Measurements from ENCODE around the gene DHFR2.
"Not testable (repeated sequence)": the region's sequence is repeated elsewhere in the genome, so short reads cannot be mapped to it uniquely, and the experiment has no call there.

The DHFR2 gene

DNA sequence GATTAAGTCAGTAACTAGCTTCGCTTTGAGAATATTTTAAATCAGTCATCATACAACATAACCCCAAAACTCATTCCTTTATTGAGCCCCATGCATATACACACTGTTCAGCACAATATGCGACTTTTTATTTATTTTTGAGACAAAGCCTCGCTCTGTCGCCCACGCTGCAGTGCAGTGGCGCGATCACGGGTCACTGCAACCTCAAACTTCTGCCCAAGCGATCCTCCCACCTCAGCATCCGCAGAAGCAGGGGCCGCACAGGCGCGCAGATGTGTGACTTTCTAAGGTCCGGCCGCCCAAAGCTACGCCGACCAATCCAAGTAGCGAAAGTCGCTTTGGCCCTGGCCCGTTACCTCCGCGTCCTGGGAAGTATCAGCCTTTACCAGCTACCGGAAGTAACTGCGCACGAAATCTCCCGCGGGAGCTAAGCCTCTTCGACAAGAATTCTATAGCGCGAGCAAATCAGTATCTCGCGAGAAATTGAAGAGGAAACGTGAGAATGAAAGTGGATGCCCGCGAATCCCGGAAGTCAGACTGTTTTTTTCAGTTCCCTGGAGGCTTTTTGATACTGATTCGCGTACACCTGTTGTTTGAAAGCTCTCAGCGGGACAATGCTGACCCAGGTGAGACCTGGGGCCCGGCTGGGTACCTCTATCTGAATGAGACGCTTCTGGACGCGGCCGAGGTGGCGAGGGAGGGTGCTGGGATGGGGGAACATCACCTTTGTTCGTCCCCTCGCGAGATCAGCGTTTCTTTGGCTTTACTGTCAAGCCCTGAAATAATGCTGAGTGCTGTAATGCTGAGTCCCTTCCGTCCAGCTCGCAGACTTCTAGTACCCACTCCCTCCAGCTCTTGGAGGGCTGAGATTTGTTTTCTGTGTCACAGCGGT lies at the start of gene DHFR2, which contains the start of gene NSUN3:
Gene DHFR2 (minus strand): TSS at position 404 of the 892 bp plus-strand sequence. CDS start 1,405 bp downstream, outside the sequence.
Gene NSUN3 (plus strand): TSS at position 549 of the 892 bp plus-strand sequence. CDS start 66 bp downstream, at position 615.
- DNase-seq (ENCODE audit: low read depth): peak; percentile 97
- TF ChIP-seq, protein P1, sequence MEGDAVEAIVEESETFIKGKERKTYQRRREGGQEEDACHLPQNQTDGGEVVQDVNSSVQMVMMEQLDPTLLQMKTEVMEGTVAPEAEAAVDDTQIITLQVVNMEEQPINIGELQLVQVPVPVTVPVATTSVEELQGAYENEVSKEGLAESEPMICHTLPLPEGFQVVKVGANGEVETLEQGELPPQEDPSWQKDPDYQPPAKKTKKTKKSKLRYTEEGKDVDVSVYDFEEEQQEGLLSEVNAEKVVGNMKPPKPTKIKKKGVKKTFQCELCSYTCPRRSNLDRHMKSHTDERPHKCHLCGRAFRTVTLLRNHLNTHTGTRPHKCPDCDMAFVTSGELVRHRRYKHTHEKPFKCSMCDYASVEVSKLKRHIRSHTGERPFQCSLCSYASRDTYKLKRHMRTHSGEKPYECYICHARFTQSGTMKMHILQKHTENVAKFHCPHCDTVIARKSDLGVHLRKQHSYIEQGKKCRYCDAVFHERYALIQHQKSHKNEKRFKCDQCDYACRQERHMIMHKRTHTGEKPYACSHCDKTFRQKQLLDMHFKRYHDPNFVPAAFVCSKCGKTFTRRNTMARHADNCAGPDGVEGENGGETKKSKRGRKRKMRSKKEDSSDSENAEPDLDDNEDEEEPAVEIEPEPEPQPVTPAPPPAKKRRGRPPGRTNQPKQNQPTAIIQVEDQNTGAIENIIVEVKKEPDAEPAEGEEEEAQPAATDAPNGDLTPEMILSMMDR (IDR thresholded peaks at IDR 0.05; ENCODE audit: low read depth, low read length, missing control alignments): no peak
- peak within 1 kb of the TSS; percentile 80 for H3K4me3 ChIP-seq (ENCODE audit: low read depth, low read length)

DNA sequence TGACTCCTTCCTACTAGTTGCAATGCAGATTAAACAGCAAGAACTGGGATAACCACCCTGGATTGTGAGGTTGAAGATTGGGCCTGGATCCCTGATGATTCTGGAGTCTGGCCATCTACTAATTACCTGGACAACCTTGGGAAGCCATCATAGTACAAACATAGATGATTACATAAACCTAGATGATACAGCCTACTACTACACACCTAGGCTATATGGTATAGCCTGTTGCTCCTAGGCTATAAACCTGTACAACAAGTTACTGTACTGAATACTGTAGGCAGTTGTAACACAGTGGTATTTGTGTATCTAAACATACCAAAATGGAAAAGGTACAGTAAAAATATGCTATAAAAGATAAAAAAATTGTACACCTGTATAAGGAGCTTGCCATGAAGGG lies 48.1 kb upstream of the DHFR2 start:
- no peak for DNase-seq (ENCODE audit: low read depth)
- TF ChIP-seq, protein P1 (IDR thresholded peaks at IDR 0.05; ENCODE audit: low read depth, low read length, missing control alignments): no peak
- H3K4me3 ChIP-seq (ENCODE audit: low read depth, low read length): no peak overlapping the region

DNA sequence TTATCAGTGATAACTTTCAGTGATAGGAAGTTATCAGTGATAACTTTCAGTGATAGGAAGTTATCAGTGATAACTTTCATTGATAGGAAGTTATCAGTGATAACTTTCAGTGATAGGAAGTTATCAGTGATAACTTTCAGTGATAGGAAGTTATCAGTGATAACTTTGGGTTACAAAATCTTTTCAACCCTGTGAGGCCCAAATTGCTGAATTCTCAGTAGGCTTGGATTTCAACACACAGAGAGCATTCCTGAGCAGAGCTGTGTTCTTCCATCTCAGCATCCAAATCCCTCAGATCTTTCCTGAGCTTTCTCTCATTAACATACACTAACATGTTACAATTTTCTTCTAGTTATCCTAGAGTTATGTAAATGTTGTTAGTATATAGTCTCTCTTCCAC lies 47.5 kb upstream of the DHFR2 start:
- H3K4me3 ChIP-seq (ENCODE audit: low read depth, low read length); DNase-seq (ENCODE audit: low read depth): not testable (repeated sequence)

DNA sequence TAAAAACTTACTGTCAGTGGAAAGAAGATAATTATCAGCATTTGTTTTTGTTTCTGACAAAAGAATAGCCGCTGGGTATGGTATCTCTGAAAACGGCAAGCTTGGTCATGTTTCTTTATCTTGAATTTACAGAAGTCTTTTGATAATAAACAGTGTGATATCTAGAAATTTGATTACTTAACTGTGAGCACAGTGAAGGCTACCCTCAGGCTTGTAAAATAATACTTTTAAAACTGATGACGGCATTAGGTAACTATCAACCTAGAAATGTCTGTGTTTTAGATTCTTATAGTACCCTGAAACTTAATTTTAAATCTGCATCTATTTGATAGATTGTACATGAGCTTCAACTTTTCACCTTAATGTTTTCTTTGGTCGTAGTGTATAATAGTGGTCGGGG lies 43.6 kb upstream of the DHFR2 start:
- TF ChIP-seq, protein P1 (IDR thresholded peaks at IDR 0.05; ENCODE audit: low read depth, low read length, missing control alignments): no peak
- no peak for DNase-seq (ENCODE audit: low read depth)
- no peak overlapping the region for H3K4me3 ChIP-seq (ENCODE audit: low read depth, low read length)

DNA sequence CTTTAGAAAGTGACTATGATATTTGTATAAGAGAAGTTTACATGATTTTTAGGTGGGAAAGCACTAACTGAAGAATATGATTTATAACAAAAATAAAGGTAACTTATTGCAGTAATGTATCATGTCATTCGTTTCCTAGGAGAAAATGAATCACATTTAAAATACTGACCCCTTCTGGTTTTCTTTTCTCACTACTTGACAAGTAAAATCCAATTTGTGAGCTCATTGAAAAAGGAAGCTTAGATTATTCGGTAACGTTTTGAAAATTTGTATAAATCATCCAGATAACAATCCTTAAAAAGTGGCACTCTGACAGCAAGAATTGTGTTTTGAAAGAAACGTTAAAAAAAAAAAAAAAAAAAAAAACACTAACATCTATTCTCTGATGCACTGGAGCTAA lies 39.1 kb upstream of the DHFR2 start:
- TF ChIP-seq, protein P1 (IDR thresholded peaks at IDR 0.05; ENCODE audit: low read depth, low read length, missing control alignments): no peak
- H3K4me3 ChIP-seq (ENCODE audit: low read depth, low read length): no peak overlapping the region
- DNase-seq (ENCODE audit: low read depth): no peak

DNA sequence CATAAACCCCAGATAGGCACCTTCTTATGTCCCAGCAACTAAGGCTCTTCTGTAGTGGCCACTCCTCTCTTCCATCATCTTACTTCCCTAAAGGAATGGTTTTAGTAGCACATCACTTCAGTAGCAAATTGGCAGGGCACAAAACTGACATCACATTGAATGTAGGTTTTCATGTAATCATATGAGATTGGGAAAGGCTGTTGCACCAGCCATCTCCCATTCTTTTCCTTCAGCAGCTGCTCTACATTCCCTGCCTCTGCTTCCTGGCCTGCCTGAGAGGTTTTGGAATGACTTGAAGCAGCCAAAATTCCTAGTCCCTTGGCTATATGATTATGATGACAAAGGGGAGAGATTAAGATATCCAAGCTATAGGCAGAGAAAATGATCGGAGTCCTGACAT lies 36.6 kb upstream of the DHFR2 start:
- TF ChIP-seq, protein P1 (IDR thresholded peaks at IDR 0.05; ENCODE audit: low read depth, low read length, missing control alignments): no peak
- DNase-seq (ENCODE audit: low read depth): no peak
- H3K4me3 ChIP-seq (ENCODE audit: low read depth, low read length): no peak overlapping the region

DNA sequence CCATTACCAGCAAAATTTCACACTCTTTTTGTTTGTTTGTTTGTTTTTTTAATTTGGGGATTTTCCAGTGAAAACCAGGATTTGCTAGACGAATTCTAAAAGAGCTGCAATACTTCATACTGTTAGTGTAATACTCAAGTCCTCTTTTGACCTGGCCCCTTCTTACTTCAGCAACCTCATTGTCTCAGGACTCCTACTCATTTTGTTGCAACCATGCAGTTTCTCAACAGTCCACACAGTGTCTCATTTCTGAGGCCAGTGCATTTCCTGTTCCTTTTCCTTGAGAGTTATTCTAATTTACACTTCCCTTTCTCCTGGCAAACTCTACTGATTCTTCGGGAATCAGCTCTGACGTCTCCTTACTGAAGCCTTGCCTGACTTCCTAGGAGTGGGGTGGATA lies 35.7 kb upstream of the DHFR2 start:
- H3K4me3 ChIP-seq (ENCODE audit: low read depth, low read length): no peak overlapping the region
- TF ChIP-seq, protein P1 (IDR thresholded peaks at IDR 0.05; ENCODE audit: low read depth, low read length, missing control alignments): no peak
- no peak for DNase-seq (ENCODE audit: low read depth)
